GM04504 (cell line): ENCODE measurements around the gene CLEC3A.
A peak's percentile ranks its signal among the peaks of the same experiment; 100 is the strongest.
"Not testable (repeated sequence)": the region's sequence is repeated elsewhere in the genome, so short reads cannot be mapped to it uniquely, and the experiment has no call there.

Source experiments
- DNase-seq: peaks from one replicate; pipeline ENCODE4 v3.0.0-alpha.2; 2012; ENCODE audit warnings: low read depth

The CLEC3A gene

DNA sequence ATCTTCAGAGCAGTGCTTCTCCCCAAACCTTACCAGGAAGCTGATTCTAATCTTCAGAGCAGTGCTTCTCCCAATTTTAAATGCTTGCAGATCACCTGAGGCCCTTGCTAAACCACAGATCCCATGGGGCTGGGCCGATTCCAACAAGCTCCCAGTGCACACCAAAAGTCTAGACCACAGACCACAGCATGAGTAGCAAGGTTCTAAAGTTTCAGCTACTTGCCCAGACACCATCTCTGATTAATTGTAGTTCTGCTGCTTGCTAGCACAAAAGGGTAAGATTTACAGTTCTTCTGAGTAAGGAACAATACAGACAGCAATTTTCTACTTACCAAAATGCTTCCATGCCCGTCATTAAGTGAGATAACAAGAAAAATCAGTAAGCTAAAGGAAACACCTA, 12.2 kb downstream of the CLEC3A start:
- no peak for DNase-seq

- DNase-seq = no peak
Measured at GRCh38 chr16:78035012-78035411, 12.7 kb downstream of the CLEC3A start.

DNA sequence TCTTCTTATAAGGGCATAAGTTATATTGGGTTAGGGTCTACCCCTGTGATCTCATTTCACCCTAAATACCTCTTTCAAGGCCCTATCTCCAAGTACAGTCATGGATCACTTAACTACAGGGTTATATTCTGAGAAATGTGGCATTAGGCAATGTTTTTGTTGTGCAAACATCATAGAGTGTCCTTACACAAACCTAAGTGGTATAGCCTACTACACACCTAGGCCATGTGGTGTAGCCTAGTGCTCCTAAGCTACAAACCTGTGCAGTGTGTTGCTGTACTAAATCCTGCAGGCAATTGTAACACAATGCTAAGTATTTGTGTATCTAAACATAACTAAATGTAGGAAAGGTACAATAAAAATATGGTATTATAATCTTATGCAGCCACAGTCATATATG, 18.0 kb downstream of the CLEC3A start:
- no peak for DNase-seq

DNA sequence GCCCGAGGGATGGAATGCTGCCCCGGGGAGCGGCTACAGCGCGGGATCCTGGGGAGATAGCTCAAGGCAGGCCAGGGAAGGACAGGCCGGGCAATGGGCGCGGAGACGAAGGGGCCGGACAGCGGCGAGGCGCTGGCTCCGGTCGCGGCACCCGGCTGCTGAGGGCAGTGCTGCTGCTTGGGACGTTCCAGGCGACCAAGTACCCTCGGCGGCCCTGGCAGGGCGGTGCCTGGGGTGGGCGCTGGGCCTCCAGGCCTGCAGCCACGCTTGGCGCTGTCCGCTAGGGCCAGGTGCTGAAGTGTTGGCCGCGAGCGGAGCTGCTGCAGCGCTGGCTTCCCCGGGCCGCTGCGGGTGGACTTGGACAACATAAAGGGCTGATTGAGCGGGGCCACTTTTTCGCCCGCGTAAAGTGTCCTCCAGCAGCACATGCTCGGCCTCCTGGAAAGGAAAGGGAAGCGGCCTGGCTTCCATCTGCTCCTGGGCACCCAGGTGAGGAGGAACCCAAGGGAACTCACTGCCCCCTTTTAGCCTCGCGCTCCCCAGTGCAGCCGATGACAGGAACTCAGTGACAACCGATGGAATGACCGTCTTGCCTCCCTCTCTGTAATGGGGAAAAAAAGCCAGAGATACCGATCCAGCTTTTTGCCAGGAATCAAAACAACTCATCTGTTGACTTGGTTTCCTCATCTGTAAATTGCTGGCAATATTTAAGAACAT, 23.7 kb downstream of the CLEC3A start:
- peak; percentile 10 for DNase-seq

GRCh38 chr16:78048319-78048718, 26.0 kb downstream of the CLEC3A start:
- no peak for DNase-seq

- DNase-seq = no peak
Measured at GRCh38 chr16:78050734-78051400, 28.5 kb downstream of the CLEC3A start.

- DNase-seq = no peak
Measured at GRCh38 chr16:78057803-78058564, 35.6 kb downstream of the CLEC3A start.

DNA sequence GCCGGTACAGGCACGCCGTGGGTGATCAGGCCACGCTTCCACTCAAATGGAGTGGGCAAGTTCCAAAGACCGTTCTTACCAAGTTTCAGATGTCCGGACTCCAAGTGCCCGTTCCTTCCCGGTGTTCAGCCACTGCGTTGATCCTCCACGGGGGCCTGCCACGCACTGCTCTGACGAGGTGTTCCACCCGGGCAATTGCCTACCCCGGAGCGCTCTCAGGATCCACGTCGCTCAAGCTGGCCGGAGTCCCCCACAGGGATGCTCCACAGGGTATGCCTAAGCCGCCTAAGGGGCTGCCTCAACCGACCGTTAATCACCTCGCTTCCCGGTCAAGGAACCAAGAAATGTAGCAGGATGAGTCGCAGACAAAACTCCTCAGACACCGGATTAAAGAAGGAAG, 37.5 kb downstream of the CLEC3A start:
- DNase-seq = not testable (repeated sequence)

- DNase-seq = no peak
Measured at GRCh38 chr16:78060295-78060694, 37.9 kb downstream of the CLEC3A start.

DNA sequence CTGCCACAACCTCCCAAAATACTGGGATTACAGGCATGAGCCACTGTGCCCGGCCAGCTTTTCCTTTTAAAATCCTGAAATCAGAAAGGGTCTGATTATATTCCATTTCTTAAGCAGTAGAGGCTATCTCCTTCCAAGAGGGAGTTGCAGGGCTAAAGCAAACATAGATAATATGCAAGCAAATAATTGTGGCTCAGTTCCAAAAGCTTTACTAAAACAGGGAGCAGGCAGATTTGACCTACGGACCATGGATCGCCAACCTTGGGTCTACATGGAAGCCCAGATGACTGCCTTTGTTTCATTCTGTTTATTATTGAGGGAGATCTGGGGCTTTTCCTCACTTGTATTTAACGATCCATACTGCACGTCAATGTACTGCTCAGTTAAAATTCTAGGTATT, 38.5 kb downstream of the CLEC3A start:
- DNase-seq = no peak

DNA sequence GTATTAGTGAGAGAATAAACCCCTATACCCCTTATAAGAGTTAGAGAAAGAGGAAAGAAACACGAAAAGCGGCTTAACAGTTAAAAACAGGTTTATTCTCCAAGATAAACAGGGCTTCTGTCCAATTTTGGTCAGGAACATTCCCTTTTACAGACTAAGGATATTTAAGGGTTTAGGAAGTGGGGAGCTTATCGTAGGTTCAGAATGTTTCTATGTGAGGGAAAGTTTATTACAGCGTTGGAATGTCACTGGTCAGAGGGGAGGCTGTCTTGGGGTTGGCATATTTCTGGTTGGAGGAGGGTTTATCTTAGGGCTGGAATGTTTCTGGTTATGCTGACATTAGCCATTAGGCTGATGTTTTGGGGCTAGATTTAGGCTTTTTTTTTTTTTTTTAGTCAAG, 43.0 kb downstream of the CLEC3A start:
- no peak for DNase-seq

DNA sequence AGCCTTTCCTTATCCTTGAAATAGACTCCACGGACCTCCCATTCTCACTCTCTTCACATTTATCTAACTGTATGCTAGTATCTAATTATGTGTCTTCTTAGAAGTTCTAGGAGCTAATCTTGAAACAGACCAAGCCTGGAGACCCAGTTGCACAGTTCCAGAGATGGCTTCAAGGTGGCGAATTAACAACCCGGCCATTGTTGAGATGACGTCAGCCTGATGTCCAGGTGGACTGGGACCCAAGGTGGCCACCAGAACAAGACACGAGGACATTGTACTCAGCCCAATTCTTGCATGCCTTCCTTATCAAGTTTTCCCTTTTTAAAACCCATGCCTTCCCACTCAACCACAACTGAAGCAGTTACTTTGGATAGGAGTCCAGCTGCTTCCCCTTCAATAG, 47.6 kb downstream of the CLEC3A start:
- no peak for DNase-seq

DNA sequence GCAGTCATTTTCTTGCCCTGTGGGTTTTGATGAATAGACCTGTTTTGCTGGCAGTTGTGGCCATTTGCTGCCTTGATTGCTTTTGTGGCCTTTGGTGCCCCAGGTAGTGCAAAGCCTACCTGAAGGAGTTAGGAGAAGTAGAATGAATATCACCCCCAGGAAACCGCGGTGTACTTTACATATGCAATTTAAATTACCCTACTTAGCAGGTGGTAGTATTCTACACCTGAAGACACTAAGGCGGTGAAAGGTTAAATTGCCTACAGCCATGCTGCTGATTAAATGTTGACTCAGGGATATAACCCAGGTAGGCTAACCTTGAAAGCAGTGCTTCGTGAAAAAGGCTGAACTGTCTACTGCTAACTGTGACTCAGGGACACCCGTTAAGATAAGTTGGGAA, 49.9 kb downstream of the CLEC3A start:
- no peak for DNase-seq

DNA sequence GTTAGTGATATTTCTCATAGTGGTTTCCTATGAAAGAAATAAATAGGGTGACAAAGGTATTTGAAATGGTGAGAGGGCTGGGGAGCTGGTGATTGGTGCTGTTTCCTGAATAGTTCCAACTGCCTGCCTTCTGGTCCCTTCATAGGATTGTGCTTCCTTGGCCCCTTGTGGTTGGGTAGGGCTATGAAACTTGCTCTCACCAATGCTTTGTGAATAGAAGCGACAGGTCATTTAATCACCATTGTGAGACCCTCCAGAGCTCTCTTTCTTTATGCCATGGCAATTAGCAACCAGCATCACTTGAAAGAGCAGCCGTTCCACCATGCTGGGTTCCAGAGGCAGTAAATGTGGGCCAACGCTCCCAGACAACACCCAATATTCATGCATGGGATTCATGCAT, 53.5 kb downstream of the CLEC3A start:
- no peak for DNase-seq

DNA sequence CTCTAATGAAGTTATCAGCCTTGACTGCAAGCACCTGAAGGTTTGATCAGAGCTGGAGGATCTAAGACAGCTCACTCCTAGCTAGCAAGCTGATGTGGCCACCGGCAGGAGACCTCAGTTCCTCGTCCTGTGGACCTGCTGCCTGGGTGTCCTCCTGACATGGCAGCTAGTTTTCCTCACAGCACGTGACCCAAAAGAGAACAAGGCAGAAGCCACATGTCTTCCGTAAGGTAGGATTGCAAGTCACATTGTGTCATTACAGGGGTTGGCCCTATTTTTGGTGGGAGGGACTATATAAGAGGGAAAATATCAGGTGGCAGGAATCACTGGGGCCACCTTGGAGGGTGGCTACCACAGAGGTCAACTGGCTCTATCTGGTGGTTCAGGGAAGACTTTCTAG, 59.0 kb downstream of the CLEC3A start:
- DNase-seq = no peak
